Muscle layer of duodenum (tissue), 2 donors: ENCODE data around the gene GAS7.
A peak's percentile ranks its signal among the peaks of the same experiment; 100 is the strongest.

Experiments
- H3K27ac ChIP-seq: one replicate; pipeline ENCODE4 v1.7.0; 2013; ENCODE audit warnings: mild to moderate bottlenecking, low read length
- H3K27me3 ChIP-seq: one replicate; pipeline ENCODE4 v1.7.0; 2013; ENCODE audit warnings: low read depth, mild to moderate bottlenecking, control low read depth, low read length
- H3K36me3 ChIP-seq, 2 donors: one replicate each; pipeline ENCODE4 v1.7.0; 2013; ENCODE audit warnings: low read length in 2 of 2, control low read depth in 1 of 2, mild to moderate bottlenecking in 1 of 2; ENCODE audit not compliant: insufficient read depth in 2 of 2, control insufficient read depth in 1 of 2
- H3K4me1 ChIP-seq, 2 donors: one replicate each; pipeline ENCODE4 v1.7.0; 2013; ENCODE audit warnings: low read length in 2 of 2, mild to moderate bottlenecking in 2 of 2, control low read depth in 1 of 2, moderate library complexity in 1 of 2; ENCODE audit not compliant: insufficient read depth in 2 of 2, control insufficient read depth in 1 of 2
- H3K4me3 ChIP-seq, 2 donors: one replicate each; pipeline ENCODE4 v1.7.0; 2013; ENCODE audit warnings: low read length in 2 of 2, low read depth in 1 of 2, mild to moderate bottlenecking in 1 of 2
- H3K9me3 ChIP-seq, 2 donors: one replicate each; pipeline ENCODE4 v1.7.0; 2013; ENCODE audit warnings: low read length in 2 of 2, control low read depth in 1 of 2, mild to moderate bottlenecking in 1 of 2; ENCODE audit not compliant: control insufficient read depth in 1 of 2
- donor health status: healthy.

GAS7 gene

DNA sequence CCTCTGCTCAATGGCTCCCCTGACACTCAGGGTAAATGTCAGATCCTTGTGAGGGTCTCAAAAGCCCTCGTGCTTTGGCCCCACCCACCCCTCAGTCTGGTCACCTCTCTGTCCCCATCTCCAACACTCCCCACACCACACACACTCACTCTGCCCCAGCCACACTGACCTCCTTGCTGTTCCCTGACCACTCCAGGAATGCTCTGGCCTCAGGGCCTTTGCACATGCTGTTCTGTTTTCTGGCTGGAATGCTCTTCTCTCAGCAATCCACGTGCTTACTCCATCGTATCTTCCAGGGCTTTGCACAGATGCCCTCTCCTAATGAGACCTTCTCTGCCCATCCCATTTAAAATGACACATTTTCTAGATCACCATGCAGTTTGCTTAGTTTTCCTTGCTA lies 28.2 kb downstream of the GAS7 start:
- H3K27ac ChIP-seq: no peak overlapping the region
- peaks cover 0 to 4% of the 10 kb centered on the region in 2 donors for H3K4me1 ChIP-seq
- H3K36me3 ChIP-seq: no peaks in the 10 kb centered on the region
- H3K9me3 ChIP-seq: no peaks in the 10 kb centered on the region
- H3K27me3 ChIP-seq: no peaks in the 10 kb centered on the region
- no peak overlapping the region for H3K4me3 ChIP-seq

DNA sequence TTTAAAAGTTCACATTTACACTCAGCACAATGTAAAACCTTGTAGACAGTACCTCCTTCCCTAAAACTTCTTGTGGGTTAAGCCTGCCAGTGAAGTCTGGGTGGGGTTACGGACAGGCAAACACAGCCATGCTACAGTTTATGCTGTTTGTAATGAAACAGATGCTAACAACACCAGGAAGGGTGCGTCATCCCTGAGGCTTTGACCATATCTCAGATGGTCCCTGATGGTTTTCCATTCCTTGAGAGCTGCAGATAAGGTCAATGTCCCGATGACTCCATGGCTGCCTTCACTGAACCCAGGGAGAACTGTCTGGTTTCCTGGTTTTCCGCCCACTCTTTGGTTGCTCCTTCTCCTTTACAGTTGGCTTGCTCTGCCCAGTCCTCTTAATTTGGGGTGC lies 29.1 kb downstream of the GAS7 start:
- no peaks in the 10 kb centered on the region for H3K9me3 ChIP-seq
- H3K27me3 ChIP-seq: no peaks in the 10 kb centered on the region
- H3K27ac ChIP-seq: no peak overlapping the region
- H3K4me1 ChIP-seq: peaks cover 0 to 4% of the 10 kb centered on the region in 2 donors
- no peaks in the 10 kb centered on the region for H3K36me3 ChIP-seq
- H3K4me3 ChIP-seq: no peak overlapping the region

GRCh38 chr17:10166176-10166935 lies 32.0 kb downstream of the GAS7 start:
- H3K4me3 ChIP-seq: no peak overlapping the region
- H3K9me3 ChIP-seq: no peaks in the 10 kb centered on the region
- peaks cover 0 to 4% of the 10 kb centered on the region in 2 donors for H3K4me1 ChIP-seq
- no peak overlapping the region for H3K27ac ChIP-seq
- no peaks in the 10 kb centered on the region for H3K27me3 ChIP-seq
- no peaks in the 10 kb centered on the region for H3K36me3 ChIP-seq

DNA sequence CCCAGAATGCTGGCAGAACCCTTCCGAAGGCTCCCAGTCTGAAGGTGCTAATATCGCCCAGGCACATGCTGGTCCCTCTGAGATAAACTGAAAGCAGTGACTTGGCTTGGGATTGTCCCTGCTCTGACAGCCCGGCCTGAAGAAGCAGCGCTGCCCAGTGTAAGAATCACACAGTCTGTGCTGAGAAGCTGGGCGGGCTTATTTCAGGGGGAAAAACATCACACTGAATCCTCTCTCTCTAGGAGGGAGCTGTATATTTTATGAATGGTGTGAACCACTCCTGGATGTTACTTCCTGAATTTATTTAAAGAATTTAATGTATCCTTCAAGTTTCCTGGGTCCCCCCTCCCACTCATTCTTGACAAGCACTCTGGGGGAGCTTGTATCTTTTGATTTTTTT lies 36.3 kb downstream of the GAS7 start:
- no peak overlapping the region for H3K4me3 ChIP-seq
- no peak overlapping the region for H3K27ac ChIP-seq
- peaks cover 0 to 4% of the 10 kb centered on the region in 2 donors for H3K4me1 ChIP-seq
- no peaks in the 10 kb centered on the region for H3K36me3 ChIP-seq
- no peaks in the 10 kb centered on the region for H3K9me3 ChIP-seq
- no peaks in the 10 kb centered on the region for H3K27me3 ChIP-seq

- no peaks in the 10 kb centered on the region for H3K36me3 ChIP-seq
- no peaks in the 10 kb centered on the region for H3K27me3 ChIP-seq
- H3K4me3 ChIP-seq: no peak overlapping the region
- H3K27ac ChIP-seq: no peak overlapping the region
- H3K9me3 ChIP-seq: no peaks in the 10 kb centered on the region
- peaks cover 0 to 4% of the 10 kb centered on the region in 2 donors for H3K4me1 ChIP-seq
Measured at GRCh38 chr17:10161386-10161785, 37.0 kb downstream of the GAS7 start.

DNA sequence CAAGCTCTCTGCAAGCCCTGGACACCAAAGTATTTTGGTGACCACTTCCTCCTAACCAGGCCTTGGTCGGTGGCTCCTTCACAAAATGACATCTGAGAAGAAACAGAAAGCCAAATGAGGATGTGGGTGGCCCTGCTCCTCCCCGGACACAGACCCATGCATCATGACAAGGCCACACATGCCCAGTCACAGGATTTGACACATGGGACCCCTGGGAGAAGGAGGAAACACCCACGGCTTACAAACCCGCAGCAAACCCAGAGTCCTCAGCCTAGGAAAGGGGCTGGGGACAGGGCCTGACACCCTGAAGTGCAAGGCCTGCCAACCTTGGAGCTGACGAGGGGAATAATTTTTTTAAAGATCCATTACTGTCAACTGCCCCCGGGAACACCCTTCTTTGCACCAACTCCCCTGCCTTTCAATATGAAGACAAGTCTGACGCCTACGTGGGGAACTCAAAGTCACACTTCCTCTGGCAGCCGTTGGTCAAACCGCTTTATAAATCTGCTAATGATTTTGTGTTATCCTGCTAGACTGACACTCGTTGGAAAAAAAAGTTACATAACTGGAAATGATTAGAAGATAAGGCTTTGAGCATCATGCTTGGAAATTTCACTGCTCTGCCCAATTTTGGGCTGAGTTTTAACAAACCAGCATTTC lies 41.3 kb downstream of the GAS7 start:
- no peaks in the 10 kb centered on the region for H3K9me3 ChIP-seq
- H3K36me3 ChIP-seq: no peaks in the 10 kb centered on the region
- peak overlapping the region; percentile 47 for H3K27ac ChIP-seq
- no peaks in the 10 kb centered on the region for H3K4me1 ChIP-seq
- no peaks in the 10 kb centered on the region for H3K27me3 ChIP-seq
- H3K4me3 ChIP-seq: no peak overlapping the region

DNA sequence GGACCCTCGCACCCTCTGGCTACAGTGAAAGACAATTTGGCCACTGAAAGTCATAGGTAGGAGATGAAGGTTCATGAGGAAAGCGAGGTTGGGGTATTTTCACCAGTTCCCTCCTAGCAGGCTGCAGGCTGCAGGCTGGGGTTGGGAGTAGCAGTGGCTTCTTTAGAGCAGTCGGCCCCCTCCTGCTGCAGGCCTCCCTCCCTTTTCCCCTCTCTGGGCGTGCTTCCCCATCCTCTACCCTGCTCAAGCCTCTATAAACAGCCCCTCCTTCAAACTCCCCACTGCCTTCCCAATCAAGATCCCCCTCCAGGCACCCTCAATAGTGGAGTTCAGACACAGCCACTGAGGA lies 41.8 kb downstream of the GAS7 start:
- no peak overlapping the region for H3K4me3 ChIP-seq
- H3K27me3 ChIP-seq: no peaks in the 10 kb centered on the region
- H3K36me3 ChIP-seq: no peaks in the 10 kb centered on the region
- no peaks in the 10 kb centered on the region for H3K9me3 ChIP-seq
- H3K4me1 ChIP-seq: peaks cover 0 to 3% of the 10 kb centered on the region in 2 donors
- peak overlapping the region; percentile 47 for H3K27ac ChIP-seq

DNA sequence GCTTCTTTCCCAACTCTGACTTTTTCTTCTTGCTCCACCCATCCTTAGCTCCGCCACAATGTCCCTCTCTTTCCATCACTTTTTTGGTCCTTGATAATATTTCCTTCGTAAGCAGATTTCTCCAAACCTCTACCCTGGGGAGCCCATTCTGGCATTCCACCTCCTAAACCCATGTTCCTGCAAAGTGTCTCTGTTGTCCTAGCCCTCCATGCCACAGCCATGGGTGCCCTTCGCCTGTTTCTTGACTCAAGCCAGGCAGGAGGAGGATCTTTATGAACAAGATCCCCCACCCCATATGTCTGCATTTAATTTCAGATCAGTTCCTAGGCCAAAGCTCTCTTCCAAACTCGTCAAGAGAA lies 42.4 kb downstream of the GAS7 start:
- Histone ChIP-seq H3K4me3 (no peak overlapping the region), H3K9me3 (no peaks in the 10 kb centered on the region), H3K36me3 (no peaks in the 10 kb centered on the region), H3K27ac (peak overlapping the region; percentile 47), H3K27me3 (no peaks in the 10 kb centered on the region), H3K4me1 (peaks cover 0 to 6% of the 10 kb centered on the region in 2 donors)

DNA sequence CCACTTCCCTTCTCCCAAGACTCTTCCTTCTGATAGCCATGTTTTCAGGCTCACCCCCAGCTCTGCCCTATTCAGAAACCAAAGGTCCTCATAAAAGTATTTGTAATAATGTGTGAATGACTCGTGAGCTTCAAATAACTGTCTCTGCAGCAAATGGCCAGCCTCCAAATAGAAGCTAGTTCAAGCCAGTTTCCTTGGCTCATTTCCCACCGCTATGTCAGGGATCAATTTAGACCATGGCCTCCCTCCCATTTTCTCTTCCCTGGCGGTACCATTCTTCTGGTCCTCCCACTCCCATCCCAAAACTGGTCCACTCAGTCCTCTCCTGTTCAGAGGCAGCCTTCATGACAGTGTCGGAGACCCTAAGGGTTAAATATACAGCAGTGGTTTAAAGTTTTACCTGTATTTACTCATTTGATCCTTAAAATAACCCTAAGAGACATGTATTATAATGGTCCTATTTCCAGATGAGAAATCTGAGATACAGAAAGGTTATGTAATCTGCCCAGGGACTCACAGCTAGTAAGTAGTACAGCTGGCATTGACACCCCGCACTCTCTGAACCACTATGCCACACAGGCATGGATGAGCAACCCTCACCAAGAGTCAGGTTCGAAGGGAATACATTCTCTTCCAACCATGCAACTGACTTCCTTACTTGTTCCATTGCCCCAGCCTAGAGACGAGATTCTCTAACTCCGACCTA lies 42.9 kb downstream of the GAS7 start:
- no peaks in the 10 kb centered on the region for H3K9me3 ChIP-seq
- no peak overlapping the region for H3K4me3 ChIP-seq
- no peaks in the 10 kb centered on the region for H3K36me3 ChIP-seq
- no peaks in the 10 kb centered on the region for H3K27me3 ChIP-seq
- H3K27ac ChIP-seq: no peak overlapping the region
- peaks cover 0 to 6% of the 10 kb centered on the region in 2 donors for H3K4me1 ChIP-seq

- no peaks in the 10 kb centered on the region for H3K36me3 ChIP-seq
Measured at GRCh38 chr17:10151667-10152496, 46.5 kb downstream of the GAS7 start.

More at GRCh38 chr17:10151667-10152496, 46.5 kb downstream of the GAS7 start:
- no peak overlapping the region for H3K27ac ChIP-seq
- H3K4me3 ChIP-seq: no peak overlapping the region
- no peaks in the 10 kb centered on the region for H3K9me3 ChIP-seq
- peaks cover 0 to 6% of the 10 kb centered on the region in 2 donors for H3K4me1 ChIP-seq
- H3K27me3 ChIP-seq: no peaks in the 10 kb centered on the region
